ENCODE data around the gene MRPL23. TPM values are rescaled to one million over a fixed set of nuclear protein-coding genes. Genes with fewer than 3 reads are reported as not detected.

The MRPL23 gene
- polyA plus RNA-seq, 1 donor: 70.2 TPM

- no CpG with 5 or more reads among the region's 18 CpGs for WGBS (ENCODE audit: insufficient coverage, low lambda C conversion rate)
- Histone ChIP-seq H3K36me3 (ENCODE audit: control insufficient read depth, insufficient read depth, low read length) (no peaks in the 10 kb centered on the region), H3K27me3 (ENCODE audit: control insufficient read depth, insufficient read depth, low read length) (no peaks in the 10 kb centered on the region), H3K9me3 (ENCODE audit: control insufficient read depth, low read depth, low read length) (peaks cover 3% of the 10 kb centered on the region), H3K4me1 (ENCODE audit: control insufficient read depth, insufficient read depth, low read length) (no peaks in the 10 kb centered on the region), H3K4me3 (ENCODE audit: low read length) (no peak overlapping the region), H3K27ac (ENCODE audit: low read length) (no peak overlapping the region)
- DNase-seq: no peak
Observed at GRCh38 chr11:1933416-1934334, 13.5 kb upstream of the MRPL23 start.

- H3K4me1 ChIP-seq (ENCODE audit: control insufficient read depth, insufficient read depth, low read length): no peaks in the 10 kb centered on the region
- DNase-seq: no peak
- peaks cover 3% of the 10 kb centered on the region for H3K9me3 ChIP-seq (ENCODE audit: control insufficient read depth, low read depth, low read length)
- WGBS (ENCODE audit: insufficient coverage, low lambda C conversion rate): no CpG with 5 or more reads among the region's 24 CpGs
- H3K36me3 ChIP-seq (ENCODE audit: control insufficient read depth, insufficient read depth, low read length): no peaks in the 10 kb centered on the region
- H3K27ac ChIP-seq (ENCODE audit: low read length): no peak overlapping the region
- no peaks in the 10 kb centered on the region for H3K27me3 ChIP-seq (ENCODE audit: control insufficient read depth, insufficient read depth, low read length)
- H3K4me3 ChIP-seq (ENCODE audit: low read length): no peak overlapping the region
Observed at GRCh38 chr11:1934335-1935155, 12.6 kb upstream of the MRPL23 start.

DNA sequence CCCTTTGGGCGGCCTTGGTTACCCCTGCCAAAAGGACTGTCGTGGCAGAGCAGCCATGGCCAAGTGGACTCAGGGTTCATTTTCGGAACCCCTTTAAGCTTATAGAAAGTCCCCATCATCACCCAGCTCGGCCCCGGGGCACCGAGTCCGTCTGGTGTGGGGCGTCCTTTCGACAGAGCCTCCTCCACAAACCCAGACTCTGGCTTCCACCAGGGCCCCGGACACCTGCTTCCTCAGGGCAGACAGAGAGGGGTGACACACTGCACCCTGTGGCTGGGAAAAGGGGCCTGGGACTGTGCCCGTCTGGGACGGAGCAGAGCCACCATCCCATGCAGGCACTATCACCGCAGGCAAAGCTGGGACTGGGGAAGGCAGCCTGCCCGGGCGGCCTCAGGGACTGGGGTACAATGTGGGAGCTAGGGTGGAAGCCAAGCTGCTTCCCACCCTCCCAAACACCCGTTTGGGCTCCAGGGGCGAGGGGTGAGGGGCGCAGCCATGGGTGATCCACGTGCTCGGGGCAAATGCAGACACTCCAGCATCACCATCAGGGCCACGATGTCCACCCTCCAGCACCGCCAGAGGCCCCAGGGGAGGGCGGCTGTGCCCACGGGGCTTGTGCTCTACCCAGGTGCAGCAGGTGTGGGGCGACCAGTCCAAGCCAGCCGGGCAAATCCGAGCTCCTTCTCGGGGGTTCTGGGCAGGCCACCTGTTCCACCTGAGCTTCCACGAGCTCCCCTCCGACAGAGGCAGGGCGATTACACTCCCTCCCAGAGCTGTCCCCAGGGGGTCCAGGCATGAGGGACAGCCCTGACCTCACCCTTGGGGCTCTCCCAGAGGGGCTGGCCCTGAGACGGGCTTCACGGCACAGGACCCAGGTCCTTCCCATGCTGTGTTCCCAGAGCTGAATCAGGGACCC is 11.7 kb upstream of the MRPL23 start:
- no CpG with 5 or more reads among the region's 33 CpGs for WGBS (ENCODE audit: insufficient coverage, low lambda C conversion rate)
- no peak overlapping the region for H3K27ac ChIP-seq (ENCODE audit: low read length)
- no peaks in the 10 kb centered on the region for H3K4me1 ChIP-seq (ENCODE audit: control insufficient read depth, insufficient read depth, low read length)
- DNase-seq: no peak
- no peaks in the 10 kb centered on the region for H3K27me3 ChIP-seq (ENCODE audit: control insufficient read depth, insufficient read depth, low read length)
- H3K36me3 ChIP-seq (ENCODE audit: control insufficient read depth, insufficient read depth, low read length): no peaks in the 10 kb centered on the region
- no peak overlapping the region for H3K4me3 ChIP-seq (ENCODE audit: low read length)
- H3K9me3 ChIP-seq (ENCODE audit: control insufficient read depth, low read depth, low read length): peaks cover 3% of the 10 kb centered on the region

DNA sequence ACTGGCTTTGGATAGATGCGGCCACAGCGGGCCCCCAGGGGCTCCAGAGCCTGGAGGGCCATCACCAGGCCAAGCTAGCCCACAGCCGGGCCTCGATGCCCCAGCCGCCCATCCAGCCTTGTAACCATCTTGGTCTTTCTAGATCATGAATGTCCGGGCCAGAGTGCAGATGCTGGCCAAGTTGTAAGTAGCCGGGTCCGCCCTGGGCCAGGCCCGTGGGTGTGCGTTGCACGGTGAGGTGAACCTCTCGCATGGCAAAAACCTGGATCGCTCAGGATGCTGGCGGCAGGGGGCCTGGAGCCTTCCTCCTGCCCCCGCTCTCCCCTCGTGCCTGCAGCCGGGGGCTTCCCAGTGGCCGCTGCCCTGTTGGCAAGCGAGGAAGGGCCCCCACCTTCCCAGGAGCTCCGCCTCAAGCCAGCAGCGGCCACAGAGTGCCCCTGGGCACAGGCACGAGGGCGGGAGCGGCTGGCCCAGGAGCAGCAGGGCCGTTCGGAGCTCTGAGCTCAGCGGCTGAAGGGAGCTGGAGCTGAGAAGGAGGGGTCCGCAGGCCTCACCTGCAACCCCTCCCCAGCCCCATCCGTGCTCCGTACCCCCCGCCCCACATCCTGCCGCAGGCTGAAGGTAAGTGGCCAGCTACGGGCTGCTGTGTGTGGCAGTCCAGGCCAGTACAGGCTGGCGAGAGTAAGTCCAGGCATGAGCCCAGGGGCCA is 10.9 kb upstream of the MRPL23 start:
- Histone ChIP-seq H3K27me3 (ENCODE audit: control insufficient read depth, insufficient read depth, low read length) (no peaks in the 10 kb centered on the region), H3K36me3 (ENCODE audit: control insufficient read depth, insufficient read depth, low read length) (no peaks in the 10 kb centered on the region), H3K27ac (ENCODE audit: low read length) (no peak overlapping the region), H3K9me3 (ENCODE audit: control insufficient read depth, low read depth, low read length) (peaks cover 3% of the 10 kb centered on the region), H3K4me1 (ENCODE audit: control insufficient read depth, insufficient read depth, low read length) (no peaks in the 10 kb centered on the region), H3K4me3 (ENCODE audit: low read length) (no peak overlapping the region)
- no peak for DNase-seq
- no CpG with 5 or more reads among the region's 34 CpGs for WGBS (ENCODE audit: insufficient coverage, low lambda C conversion rate)

DNA sequence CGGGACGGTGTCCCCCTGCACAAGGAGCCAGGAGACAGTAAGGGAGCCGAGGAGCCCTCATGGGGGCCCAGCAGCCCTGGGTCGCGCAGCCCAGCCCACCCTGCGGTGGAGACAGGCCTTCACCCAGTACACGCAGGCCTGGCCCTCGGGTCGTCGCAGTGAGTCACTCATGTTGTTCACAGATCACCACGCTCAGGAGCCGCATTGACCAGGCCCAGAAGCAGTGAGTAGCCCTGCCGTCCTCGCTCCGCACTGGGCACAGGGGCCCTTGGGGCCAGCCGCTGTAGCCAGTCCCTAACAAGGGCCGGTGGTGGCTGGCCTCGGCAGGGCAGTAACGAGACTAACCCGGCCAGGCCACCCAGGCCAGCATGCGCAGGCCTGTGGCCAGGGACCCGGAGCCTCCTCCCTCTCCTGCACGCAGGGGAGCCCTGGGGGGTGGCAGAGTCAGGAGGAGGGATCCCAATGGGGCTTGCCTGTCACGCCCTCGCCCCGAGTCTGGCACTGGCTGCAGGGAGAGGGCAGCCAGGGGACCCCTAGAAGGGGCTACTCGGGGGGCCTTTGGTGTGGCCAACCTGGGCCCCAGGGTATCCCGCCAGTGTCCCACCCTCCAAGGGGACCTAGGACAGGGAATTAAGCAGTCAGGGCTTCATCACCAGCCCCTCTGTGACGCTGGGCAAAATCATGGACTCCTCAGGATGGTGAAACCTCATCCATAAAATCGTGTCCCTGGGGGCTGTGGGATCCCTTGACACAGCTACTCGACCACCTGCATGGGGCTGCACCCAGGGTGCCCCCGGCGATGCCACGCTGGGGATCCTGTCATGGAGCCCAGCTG is 10.1 kb upstream of the MRPL23 start:
- Histone ChIP-seq H3K4me3 (ENCODE audit: low read length) (no peak overlapping the region), H3K36me3 (ENCODE audit: control insufficient read depth, insufficient read depth, low read length) (no peaks in the 10 kb centered on the region), H3K4me1 (ENCODE audit: control insufficient read depth, insufficient read depth, low read length) (no peaks in the 10 kb centered on the region), H3K9me3 (ENCODE audit: control insufficient read depth, low read depth, low read length) (peaks cover 3% of the 10 kb centered on the region), H3K27me3 (ENCODE audit: control insufficient read depth, insufficient read depth, low read length) (no peaks in the 10 kb centered on the region), H3K27ac (ENCODE audit: low read length) (no peak overlapping the region)
- no peak for DNase-seq
- WGBS (ENCODE audit: insufficient coverage, low lambda C conversion rate): no CpG with 5 or more reads among the region's 34 CpGs

- H3K4me3 ChIP-seq (ENCODE audit: low read length): no peak overlapping the region
- no peaks in the 10 kb centered on the region for H3K36me3 ChIP-seq (ENCODE audit: control insufficient read depth, insufficient read depth, low read length)
- peaks cover 3% of the 10 kb centered on the region for H3K9me3 ChIP-seq (ENCODE audit: control insufficient read depth, low read depth, low read length)
- WGBS (ENCODE audit: insufficient coverage, low lambda C conversion rate): no CpG with 5 or more reads among the region's 35 CpGs
- no peak for DNase-seq
- H3K27me3 ChIP-seq (ENCODE audit: control insufficient read depth, insufficient read depth, low read length): no peaks in the 10 kb centered on the region
- H3K27ac ChIP-seq (ENCODE audit: low read length): no peak overlapping the region
- H3K4me1 ChIP-seq (ENCODE audit: control insufficient read depth, insufficient read depth, low read length): no peaks in the 10 kb centered on the region
Observed at GRCh38 chr11:1937616-1938342, 9.4 kb upstream of the MRPL23 start.

DNA sequence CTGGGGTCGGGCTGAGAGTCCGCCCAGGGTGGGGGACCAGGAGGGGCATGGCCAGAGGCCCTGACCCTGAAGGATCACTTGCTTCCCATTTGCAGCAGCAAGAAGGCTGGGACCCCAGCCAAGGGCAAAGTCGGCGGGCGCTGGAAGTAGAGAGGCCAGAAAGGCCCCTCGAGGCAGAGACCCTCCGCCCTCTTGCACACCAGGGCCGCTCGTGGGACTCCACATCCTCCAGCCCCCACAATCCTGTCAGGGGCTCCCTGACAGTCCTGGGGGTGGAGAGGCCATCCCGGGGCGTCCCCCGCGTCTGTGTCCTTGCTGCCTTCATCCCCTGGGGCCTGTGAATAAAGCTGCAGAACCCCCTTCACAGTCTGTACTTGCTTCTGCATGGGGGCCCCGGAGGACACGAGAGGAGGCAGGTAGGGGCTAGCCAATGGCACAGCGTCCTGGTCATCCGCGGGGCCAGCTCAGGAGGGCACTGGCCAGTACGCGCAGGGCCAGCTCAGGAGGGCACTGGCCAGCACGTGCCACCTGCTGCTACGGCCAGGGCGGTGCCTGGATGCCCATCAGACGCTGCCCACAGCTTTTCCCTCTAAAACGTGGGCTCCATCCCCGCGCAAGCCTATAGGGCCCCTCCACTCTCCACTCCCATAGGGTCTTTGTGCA is 8.7 kb upstream of the MRPL23 start:
- Histone ChIP-seq H3K4me3 (ENCODE audit: low read length) (no peak overlapping the region), H3K27me3 (ENCODE audit: control insufficient read depth, insufficient read depth, low read length) (no peaks in the 10 kb centered on the region)

GRCh38 chr11:1939006-1939625 is 8.0 kb upstream of the MRPL23 start:
- no peaks in the 10 kb centered on the region for H3K4me1 ChIP-seq (ENCODE audit: control insufficient read depth, insufficient read depth, low read length)
- H3K27me3 ChIP-seq (ENCODE audit: control insufficient read depth, insufficient read depth, low read length): no peaks in the 10 kb centered on the region
- no peaks in the 10 kb centered on the region for H3K36me3 ChIP-seq (ENCODE audit: control insufficient read depth, insufficient read depth, low read length)
- H3K27ac ChIP-seq (ENCODE audit: low read length): no peak overlapping the region
- WGBS (ENCODE audit: insufficient coverage, low lambda C conversion rate): no CpG with 5 or more reads among the region's 23 CpGs
- H3K4me3 ChIP-seq (ENCODE audit: low read length): no peak overlapping the region
- peaks cover 3% of the 10 kb centered on the region for H3K9me3 ChIP-seq (ENCODE audit: control insufficient read depth, low read depth, low read length)
- peak in 1 of 2 donors; percentile 27 for DNase-seq

More for the DNA sequence above, 8.7 kb upstream of the MRPL23 start:
- H3K4me1 ChIP-seq (ENCODE audit: control insufficient read depth, insufficient read depth, low read length): no peaks in the 10 kb centered on the region
- DNase-seq: no peak
- no peak overlapping the region for H3K27ac ChIP-seq (ENCODE audit: low read length)
- peaks cover 3% of the 10 kb centered on the region for H3K9me3 ChIP-seq (ENCODE audit: control insufficient read depth, low read depth, low read length)
- H3K36me3 ChIP-seq (ENCODE audit: control insufficient read depth, insufficient read depth, low read length): no peaks in the 10 kb centered on the region
- WGBS (ENCODE audit: insufficient coverage, low lambda C conversion rate): 80% methylated on average over 1 of the region's 27 CpGs

All from large intestine (tissue), 3 donors.